Left ventricle myocardium superior (tissue), 1 donor: ENCODE data around the gene RHOT2. TPM values are rescaled to one million over a fixed set of nuclear protein-coding genes. Genes with fewer than 3 reads are reported as not detected.
"Not testable (repeated sequence)": the region's sequence is repeated elsewhere in the genome, so short reads cannot be mapped to it uniquely, and the experiment has no call there.

Experiments
- ATAC-seq: fragments of 200-7000 bp; cut with Tn5 transposase; one replicate; pipeline ENCODE4 v1.9.1; 2020; ENCODE audit warnings: mild to moderate bottlenecking, moderate library complexity
- DNase-seq: peaks from one replicate; pipeline ENCODE4 v3.0.0-alpha.2; 2020
- intact Hi-C: fragments of 100-400 bp; cut with micrococcal nuclease; formaldehyde crosslinking; loops from one replicate; pipeline ENCODE4 v1.11.0; 2022
- total RNA-seq: library from RNA; stranded (reverse); fragmentation: NEBNext Ultra II Directional; extraction: Animal tissue kit (Norgen Biotek cat#: 25700); gene quantifications from one replicate; pipeline ENCODE4 v1.2.1, GENCODE V29; 2021
- donor health status: DM: no; HTN: yes; CAD: no; lungs with severe emphysema.

The RHOT2 gene
- total RNA-seq, 1 donor from 2014 or later: 88.8 TPM

- ATAC-seq (no peak), DNase-seq (no peak)
- intact Hi-C loops: no loop called here
Observed at GRCh38 chr16:706189-707061, 38.5 kb downstream of the RHOT2 start.

GRCh38 chr16:707062-707538, 39.2 kb downstream of the RHOT2 start:
- DNase-seq (no peak), ATAC-seq (no peak)
- intact Hi-C loops: no loop called here

GRCh38 chr16:708019-708418, 40.1 kb downstream of the RHOT2 start:
- ATAC-seq (no peak), DNase-seq (no peak)
- intact Hi-C loops: no loop called here

GRCh38 chr16:708959-709358, 41.0 kb downstream of the RHOT2 start:
- ATAC-seq (no peak), DNase-seq (no peak)
- intact Hi-C loops: no loop called here

- peak; percentile 59 for DNase-seq
- intact Hi-C loops: no loop called here
- peak; percentile 26 for ATAC-seq
Observed at GRCh38 chr16:709566-710499, 41.9 kb downstream of the RHOT2 start.

GRCh38 chr16:710500-711075, 42.7 kb downstream of the RHOT2 start:
- intact Hi-C loops: no loop called here
- DNase-seq: no peak
- ATAC-seq: no peak

GRCh38 chr16:711084-711483, 43.2 kb downstream of the RHOT2 start:
- intact Hi-C loops: no loop called here
- no peak for ATAC-seq

GRCh38 chr16:711548-712320, 43.8 kb downstream of the RHOT2 start:
- ATAC-seq: peak; percentile 67
- intact Hi-C loops: no loop called here
- DNase-seq: peak; percentile 90

More at GRCh38 chr16:711084-711483, 43.2 kb downstream of the RHOT2 start:
- DNase-seq: no peak

- DNase-seq, ATAC-seq, intact Hi-C loops: not testable (repeated sequence)
Observed at GRCh38 chr16:712740-713250, 44.9 kb downstream of the RHOT2 start.

GRCh38 chr16:714079-714478, 46.1 kb downstream of the RHOT2 start:
- intact Hi-C loops: no loop called here
- DNase-seq: no peak
- ATAC-seq: no peak

GRCh38 chr16:714558-715476, 46.9 kb downstream of the RHOT2 start, which contains the start of gene METRN:
Gene METRN (plus strand): TSS chr16:715118. CDS start chr16:715290, 172 bp downstream.
- DNase-seq (peak; percentile 98), ATAC-seq (peak; percentile 90)
- intact Hi-C loops: no loop called here

- intact Hi-C loops: no loop called here
- DNase-seq: no peak
- ATAC-seq: no peak
Observed at GRCh38 chr16:715477-716199, 47.7 kb downstream of the RHOT2 start.

- intact Hi-C loops: no loop called here
- DNase-seq: no peak
- no peak for ATAC-seq
Observed at GRCh38 chr16:716200-716568, 48.3 kb downstream of the RHOT2 start.

GRCh38 chr16:716768-717325, 48.9 kb downstream of the RHOT2 start:
- no peak for DNase-seq
- intact Hi-C loops: no loop called here
- no peak for ATAC-seq

- ATAC-seq (no peak), DNase-seq (no peak)
- intact Hi-C loops: no loop called here
Observed at GRCh38 chr16:717450-718245, 49.7 kb downstream of the RHOT2 start.

GRCh38 chr16:718389-718788, 50.5 kb downstream of the RHOT2 start:
- intact Hi-C loops: no loop called here
- no peak for ATAC-seq

More at GRCh38 chr16:718389-718788, 50.5 kb downstream of the RHOT2 start:
- DNase-seq: no peak
